Brain pericyte (primary cell): ENCODE results near the gene EHD1.
A peak's percentile ranks its signal among the peaks of the same experiment; 100 is the strongest.

Experiments used
- DNase-seq: peaks from one replicate; pipeline ENCODE4 v3.0.0-alpha.2; 2012; ENCODE audit warnings: low read depth, low spot score

EHD1 gene

DNA sequence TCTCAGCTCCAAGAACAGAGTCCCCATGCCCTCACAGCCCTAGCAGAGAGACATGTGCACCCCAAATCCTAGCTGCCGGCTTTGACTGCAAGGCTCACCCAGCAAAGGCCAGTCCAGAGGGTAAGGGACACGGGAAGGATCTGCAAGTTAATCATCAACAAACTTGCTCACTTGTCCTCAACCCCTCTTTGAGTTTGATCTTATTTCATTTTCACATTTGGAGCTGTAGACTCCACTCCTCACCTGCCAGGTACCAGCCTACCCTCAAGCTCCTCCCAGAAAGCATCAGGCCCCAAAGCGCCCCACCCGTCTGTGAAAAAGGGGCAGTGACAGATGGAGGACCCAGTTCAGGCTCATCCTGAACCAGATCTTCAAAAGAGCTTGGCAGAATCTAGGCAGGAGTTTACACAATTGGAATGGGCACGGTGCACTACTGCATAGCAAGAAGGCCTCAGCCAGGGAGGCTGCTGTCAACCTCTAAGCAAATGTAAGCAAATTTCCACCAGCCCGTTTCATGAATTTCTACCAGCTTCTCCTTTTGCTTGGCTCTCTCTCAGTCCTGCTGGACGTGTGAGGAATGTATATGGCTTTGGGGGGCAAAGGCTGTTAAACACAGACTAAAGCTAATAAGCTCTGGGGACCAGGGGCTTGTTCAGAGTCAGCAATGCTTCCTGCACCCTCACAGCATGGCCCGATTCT, 5.5 kb downstream of the EHD1 start:
- no peak for DNase-seq

DNA sequence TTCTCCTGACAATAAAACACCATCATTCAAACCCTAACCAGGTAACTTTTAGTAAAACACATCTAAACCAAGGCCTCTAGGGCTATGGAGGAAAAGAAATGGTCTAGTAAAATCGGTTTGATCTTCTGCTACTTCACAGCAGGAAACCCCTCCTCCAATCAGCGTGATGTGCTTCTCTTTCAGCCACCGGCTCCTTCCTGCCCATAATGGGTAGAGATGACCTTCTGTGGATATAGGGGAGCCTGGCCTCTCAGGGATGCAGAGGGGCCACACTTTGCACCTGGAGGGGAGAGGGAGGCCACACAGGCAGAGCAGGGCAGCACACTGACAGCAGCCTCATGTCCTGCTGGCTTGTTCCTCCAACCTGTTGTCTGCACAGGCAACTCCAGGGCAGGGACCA, 6.9 kb downstream of the EHD1 start:
- no peak for DNase-seq

DNA sequence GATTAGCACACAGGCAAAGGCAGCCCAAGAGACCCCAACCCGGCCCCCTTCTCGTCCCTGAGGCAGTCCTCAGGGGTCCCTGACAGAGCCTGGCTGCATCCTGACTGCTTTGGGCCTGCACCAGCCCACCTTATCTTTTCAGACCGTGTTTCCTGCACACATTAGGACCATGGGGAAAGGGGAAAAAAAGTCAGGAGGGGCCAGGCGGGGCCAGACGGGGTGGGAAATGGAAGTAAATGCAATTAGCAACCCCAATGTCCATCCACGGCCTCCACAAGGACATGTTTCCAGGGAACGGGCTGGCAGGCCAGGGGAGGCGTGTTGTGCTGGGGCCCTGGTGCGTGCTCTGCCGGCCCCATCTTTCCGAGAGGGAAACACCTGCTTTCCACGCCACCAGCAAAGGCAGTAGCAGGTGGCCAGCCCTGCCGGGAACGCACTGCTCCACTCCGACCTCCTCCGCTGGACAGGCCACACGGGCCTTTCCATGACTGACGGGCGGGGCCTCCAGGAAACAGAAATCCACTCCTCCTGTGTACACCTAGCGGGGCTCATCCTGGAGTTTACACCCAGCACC, 7.4 kb downstream of the EHD1 start:
- DNase-seq, result no peak

DNA sequence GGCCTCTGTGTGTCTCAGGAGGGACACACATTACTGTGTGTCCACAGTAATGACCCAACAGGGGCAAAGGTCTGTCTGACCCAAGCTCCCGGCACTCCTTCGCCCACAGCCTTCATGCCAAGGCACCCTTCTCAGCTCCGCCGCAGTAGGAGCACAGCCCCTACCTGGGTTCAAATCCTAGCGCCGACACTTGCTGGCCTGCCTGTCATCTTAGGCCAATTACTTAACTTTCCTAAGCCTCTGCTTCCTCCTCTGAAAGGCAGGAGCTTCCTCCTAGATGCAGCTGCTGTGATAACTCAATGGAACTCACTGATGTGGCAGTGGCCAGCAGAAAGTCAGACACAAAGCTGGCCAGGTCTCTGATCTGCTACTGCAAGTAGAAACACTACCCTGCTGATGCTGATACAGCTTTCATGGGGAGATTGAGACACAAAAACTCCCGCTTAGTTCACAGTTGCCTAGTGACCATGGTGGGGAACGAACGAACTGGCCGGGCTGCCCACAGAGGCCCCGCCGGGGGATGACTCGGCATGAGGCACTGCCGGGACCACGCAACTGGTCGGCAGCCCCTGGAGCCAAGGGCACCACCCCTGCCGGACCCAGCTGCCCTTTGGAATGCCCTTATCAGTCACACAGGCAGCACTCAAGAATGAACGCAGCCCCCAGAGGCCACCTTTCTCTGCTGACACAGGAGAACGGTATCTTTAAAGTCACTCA, 8.1 kb downstream of the EHD1 start:
- no peak for DNase-seq

DNA sequence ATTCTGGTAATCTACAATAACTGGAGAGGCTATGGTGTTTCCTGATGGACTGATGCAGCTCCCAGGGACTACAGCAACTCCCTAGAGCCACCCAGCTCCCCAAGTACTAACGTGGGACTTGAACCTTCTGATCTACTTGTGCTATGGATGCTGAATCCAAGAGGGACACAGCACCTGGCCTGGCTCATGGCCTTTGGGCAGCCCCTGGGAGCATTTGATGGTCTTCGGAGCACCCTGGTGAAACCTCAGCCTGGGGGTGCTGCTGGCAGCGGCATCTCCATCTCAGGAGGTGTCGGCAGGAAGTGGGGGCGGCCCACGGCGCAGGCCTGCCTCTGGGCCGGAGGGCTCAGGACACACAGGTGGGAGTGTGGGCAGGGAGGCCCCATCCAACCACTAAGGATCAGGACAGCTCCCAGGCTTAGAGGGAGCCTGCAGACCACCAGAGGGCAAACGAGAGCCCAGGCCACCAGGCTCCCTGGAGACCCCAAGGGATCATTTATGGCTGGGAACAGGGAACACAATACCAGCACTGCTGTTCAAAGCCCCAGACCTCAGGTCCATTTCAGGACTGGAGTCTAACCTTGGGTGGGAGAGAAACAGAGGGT, 8.7 kb downstream of the EHD1 start:
- DNase-seq, result no peak

DNA sequence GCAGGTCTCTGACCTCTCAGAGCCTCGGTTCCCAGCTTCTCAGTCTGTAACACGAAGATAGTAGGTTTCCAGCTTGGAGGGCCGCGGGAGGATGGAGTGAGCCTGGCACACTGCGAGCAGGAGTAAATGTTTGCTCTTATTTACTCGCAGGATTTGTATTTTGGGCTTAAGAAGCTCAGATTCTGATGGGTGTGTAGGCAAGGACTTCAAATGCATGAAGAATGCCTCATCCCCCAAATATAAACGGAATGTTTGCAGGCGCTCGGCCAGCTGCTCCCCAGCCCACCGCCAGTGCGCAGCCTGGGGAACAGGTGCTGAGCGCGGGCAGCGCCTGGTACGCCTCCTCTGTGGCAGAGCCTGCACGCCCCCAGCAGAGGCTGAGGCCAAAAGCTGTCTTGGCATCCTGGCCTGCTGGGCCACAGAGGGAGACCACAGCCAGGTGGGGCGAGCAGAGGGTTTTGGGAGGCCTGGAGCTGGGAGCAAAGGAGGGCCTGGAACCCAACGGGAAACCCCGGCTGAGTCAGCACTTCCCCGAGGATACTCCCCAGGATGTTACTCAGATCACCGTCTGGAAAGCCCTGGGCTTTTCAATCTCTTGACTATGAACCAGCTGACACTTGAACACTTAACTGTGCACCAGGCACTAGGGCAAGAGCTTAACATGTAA, 9.4 kb downstream of the EHD1 start:
- DNase-seq, result peak; percentile 60

DNA sequence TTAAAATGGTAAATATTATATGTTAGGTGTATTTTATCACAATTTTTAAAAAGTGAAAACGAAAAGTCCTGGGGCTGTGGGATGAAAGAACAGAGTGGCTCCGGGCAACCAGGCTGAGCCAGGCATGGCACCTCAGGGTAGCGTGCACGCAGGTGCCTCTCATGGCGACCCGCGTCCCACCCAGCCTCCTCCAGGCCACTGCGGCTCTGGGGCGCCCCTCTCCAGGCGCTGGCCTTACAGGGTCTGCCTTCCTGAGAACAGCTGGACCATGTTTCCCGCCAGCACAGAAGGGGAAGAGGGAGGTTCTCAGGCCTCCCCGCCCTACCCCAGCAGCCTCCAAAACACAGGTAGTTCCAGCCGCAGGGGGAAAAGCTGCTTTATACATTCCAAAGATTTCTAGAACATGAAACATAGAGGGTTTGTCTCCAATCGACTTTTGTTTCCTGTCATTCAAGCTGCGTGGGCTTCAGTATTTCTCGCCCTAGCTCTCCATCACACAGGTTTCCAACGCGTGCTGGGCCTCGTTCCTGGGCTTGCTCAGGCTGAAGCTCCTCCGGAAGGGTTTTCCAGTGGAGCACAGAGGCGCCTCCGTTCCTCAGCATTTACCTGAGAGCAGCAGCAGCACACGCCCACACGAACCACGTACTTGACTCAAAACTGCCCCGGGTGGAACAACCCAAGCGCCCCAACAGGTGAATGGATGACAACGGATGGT, 10.5 kb downstream of the EHD1 start:
- DNase-seq, result no peak

DNA sequence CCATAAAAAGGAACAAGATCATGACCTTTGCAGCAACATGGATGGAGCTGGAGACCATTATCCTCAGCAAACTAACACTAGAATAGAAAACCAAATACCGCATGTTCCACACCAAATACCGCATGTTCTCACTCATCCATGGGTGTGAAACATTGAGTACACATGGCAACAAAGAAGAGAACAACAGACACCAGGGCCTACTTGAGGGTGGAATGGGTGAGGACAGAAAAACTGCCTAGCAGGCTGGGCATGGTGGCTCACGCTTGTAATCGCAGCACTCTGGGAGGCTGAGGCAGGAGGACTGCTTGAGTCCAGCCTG, 12.3 kb downstream of the EHD1 start:
- DNase-seq, result no peak

DNA sequence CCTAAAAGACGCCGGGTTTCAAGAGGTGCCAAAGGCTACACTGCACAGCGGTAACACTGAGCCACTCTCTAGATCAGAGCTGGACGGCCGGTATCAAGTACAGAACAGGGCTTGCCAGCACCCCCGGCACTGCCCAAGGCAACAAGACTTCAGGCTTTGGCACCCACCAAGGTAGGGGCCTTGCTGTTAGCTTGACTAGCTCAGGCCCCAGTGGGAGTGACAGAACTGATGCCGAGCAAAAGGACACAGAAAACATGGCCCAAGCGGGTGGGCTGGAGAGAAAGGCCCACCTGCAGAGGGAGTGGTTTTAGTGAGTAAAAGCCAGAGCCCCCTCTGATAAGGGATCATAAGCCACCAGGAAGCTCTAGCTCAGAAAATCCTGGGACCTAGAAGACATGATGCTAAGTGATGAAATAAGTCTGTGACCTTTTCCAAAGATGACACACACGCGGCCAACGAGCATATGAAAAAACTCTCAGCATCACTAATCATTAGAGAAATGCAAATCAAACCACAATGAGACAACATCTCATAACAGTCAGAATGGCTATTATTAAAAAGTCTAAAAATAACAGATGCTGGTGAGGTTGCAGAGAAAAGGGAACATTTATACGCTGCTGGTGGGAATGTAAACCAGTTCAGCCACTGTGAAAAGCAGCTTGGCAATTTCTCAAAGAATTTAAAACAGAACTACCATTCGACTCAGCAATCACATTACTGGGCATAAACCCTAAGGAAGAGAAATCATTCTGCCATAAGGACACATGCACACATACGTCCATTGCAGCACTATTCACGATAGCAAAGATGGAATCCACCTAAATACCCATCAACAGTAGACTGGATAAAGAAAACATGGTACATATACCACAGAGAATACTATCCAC, 12.9 kb downstream of the EHD1 start:
- no peak for DNase-seq

DNA sequence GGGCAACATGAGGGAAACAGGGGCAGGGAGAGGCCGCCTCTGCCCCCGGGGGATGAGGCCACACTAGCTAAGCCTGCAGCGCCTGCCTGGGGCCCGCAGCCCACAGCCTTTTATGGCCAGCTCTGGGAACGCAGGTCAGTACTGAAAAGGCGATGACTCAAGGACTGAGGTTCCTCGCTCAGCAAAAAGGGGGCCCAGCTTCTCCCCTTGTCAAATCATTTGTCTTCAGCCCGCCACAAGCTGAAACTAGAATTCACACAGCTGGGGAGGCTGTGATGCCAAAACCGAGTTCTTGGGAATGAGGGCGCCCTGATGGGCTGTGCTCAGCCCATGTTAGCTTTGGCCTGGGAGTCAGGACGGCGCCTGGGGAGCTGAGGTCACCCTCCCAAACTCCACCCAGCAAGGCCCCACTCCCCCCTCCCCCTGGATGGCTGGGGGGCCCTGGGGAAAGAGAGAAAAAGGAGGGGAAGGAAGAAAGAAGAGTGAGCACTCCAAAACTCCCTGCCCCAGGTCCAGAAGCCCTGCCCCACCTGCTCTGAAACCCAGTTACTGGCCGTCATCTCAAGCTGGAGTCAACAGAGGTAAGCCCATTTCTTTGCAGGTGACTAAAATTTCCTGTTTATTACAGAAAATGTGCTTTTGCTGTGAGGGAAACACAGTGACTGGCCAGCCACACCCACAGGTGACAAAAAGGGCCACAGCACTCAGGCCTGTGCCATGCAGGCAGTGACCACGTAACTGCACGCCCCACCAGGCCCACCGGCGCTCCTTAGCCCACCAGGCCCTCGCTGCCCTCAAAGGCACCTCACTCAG, 13.7 kb downstream of the EHD1 start:
- peak; percentile 95 for DNase-seq

DNA sequence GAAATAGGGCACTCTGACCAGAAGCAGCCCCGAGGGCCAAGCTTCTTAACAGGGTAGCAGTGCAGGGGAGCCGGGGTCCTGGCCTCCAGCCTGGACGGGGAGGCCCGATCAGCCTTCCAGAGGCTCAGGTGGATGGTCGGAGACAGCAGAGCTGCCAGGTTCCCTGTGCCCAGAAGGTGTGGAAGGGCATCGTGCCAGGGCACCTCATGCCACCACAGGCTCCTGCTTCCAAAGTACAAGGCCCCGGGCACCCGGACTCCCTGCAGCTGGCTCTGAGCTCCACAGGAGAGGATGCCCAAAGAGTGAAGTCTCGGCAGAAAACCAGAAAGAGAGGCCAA, 14.3 kb downstream of the EHD1 start:
- no peak for DNase-seq

DNA sequence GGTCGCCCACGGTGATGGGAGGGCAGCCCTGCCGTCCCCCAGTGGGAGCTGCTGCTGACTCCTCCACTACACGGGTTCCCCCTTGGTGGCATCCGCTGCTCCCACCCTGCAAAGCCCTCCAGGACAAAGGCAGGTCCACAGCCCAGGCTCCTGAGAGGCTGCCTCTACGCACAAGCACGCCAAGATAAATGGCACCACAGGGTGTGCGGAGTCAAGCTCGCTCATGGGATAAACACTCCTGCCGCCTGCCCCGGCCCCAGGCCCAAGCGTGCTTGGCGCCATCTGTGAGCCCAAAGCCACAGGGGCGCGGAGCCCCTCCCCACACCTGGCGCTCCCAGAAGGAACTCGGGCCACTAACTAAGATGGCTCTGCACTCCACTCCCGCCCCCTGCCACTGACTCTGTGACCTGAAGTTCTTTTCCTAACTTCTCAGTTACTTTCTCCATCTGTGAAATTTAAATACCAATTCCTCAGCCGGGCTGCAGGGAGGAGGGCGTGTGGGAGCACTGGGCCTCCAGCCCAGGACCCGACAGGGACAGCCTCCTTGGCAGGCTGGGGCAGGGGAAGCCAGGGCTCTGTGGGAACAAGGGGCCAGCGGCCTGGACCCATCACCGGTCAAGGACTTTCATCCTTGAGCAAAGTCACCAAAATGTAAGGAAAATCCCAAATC, 14.9 kb downstream of the EHD1 start:
- no peak for DNase-seq

DNA sequence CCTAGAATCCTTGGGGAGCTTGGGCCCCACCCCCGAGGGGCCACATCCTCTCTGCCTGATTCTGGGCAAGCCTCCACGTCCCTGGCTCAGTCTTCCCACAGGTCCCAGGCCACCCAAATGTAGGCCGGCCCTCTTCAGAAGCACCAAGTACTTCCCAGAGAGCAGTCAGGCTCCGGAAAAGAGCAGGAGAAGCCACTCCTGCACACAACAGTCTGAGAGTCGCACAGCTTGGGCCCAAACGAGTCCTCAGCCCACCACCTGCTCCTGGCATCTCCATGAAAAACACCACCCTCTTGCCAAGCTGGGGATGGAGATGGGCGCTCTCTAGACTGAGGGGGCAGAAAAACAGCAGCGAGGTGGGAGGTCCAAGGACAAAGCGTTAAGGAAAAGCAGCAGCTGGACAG, 15.4 kb downstream of the EHD1 start:
- no peak for DNase-seq

DNA sequence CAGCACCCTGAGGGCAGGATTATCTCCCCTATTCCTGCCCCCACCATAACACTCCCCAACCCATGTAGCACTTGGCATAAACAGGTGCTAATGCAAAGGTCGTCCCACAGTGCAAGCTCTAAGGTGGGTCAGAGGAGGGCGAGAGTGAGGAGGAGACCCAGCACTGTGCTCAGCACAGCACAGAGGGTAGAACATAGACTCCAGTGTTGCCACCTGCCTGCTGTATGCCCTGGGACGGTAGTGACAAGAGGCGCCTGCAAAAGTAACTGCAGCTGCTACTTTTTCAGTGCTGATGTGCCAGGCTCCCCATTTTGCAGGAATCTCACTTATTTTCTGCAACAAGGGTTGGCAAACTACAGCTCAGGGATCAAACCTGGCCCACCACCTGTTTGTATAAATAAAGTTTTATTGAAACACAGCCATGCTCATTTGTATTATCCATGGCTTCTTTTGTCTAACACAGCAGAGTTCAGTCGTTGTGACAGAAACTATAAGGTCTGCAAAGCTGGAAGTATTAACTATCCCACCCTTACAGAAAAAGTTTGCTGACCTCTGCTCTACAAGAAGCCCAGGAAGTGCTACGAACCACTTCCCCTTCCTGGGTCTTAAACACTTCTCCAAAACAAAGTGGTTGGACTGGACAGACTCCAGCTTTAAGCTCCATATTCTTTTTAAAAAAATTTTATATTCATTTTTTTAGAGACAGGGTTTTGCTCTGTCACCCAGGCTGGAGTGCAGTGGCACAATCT, 17.0 kb downstream of the EHD1 start:
- DNase-seq, result no peak

DNA sequence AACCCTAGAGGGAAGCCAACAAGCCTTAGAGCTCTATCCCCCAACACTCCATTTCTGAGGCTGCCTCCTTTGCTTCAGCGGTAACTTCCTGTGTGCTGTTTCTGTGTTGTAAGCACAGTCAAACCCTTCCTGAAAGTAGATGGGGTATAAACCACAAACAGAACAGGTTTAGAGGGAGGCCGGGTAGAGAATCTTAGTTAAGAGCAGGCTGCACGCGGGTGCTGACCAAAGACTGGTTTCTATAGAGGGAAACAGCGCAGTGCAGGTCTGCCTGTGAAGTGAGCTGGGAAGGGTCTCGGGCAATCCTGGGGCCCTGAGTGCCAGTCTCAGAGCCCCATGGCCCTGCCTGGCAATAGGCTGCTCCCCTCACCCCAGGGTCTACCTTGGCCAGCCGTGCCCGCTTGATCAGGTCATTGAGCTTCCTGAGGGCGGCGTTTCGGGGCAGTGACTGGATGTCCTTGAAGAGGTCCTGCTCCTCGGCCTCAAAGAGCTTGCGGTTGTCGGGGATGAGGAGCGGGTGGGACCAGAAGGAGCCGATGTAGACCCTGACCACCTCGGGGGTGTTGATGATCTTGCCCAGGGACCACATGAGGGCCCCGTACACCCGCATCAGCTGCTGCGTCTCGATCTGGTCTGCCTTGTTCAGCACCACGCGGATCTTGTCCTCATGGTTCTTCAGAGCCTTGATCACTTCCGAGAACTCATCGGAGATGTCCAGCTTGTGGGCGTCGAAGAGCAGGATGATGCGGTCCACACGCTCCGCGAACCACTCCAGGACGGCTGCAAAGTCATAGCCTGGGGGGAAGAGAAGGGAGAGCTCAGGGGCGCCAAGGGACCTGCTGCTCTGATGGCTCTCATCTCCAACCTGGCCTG, 18.6 kb downstream of the EHD1 start:
- DNase-seq, result no peak

DNA sequence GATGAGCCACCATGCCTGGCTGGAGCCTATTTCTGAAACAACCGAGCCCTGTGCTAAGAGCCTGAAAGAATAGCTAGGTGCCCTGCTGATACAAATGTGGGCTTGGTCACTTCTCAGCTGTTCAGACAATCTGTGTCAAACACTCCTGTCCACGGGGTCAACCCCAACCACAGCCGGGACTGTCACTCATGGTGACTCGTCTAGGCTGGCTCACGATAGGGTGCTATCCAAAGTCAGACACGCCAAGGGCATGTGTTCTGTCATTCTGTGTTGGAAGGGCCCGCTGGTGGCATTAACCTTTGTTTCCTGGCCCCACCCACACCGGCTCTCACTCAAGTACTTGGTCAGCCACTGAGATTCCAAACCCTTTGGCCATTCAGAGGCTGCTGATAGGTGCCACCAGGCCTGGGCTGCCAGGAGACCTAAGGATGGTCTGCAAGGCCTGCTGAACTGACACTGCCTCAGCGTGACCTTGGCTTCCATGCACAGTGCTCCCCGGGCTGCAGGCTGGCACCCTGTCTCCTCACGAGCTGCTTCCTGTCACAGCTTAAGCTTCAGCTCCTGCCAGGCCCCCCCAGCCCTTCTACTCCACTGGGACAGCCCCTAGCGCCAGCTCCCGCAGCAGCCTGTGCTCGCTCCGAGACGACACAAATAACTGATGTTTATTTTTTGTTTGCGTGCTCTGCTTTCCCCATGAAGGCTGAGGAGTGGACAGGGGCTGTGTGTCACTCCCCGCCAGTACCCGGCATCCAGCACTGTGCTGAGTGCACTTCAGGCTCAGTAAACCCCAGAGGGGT, 19.8 kb downstream of the EHD1 start:
- DNase-seq, result no peak

DNA sequence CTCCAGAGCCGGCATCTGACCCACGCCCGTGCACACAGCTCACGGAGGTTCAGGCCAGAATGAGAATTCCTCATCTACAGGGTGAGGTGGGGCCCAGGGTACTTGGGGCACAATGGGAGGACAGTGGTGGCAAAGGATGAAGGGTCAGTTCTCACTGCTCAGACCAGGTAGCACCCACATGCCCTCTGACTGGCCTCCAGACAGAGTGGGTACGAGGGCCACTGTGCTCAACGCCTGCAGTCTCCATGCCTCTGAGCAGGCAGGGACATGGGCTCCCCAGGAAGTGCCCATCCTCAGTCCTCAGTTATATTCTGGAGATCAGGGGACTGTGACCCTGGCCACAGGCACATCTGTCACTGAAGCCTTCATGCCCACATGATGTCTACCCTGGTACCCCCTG, 20.9 kb downstream of the EHD1 start:
- DNase-seq, result no peak
